NCI-H1694 treated with DMSO at 0.1 percent for 48 hours (cell line): Measurements from ENCODE around the gene RAB40C.

Source experiments
- DNase-seq: peaks from one replicate; lab custom pipeline; 2025; lab: John Stamatoyannopoulos, UW

RAB40C gene

GRCh38 chr16:616733-617586 is 27.1 kb downstream of the RAB40C start:
- no peak for DNase-seq

GRCh38 chr16:617855-618254 is 28.0 kb downstream of the RAB40C start:
- no peak for DNase-seq

- no peak for DNase-seq
Observed at GRCh38 chr16:619476-620100, 29.7 kb downstream of the RAB40C start.

- no peak for DNase-seq
Observed at GRCh38 chr16:620700-621525, 31.0 kb downstream of the RAB40C start.

- no peak for DNase-seq
Observed at GRCh38 chr16:621526-622105, 31.8 kb downstream of the RAB40C start.

GRCh38 chr16:622920-623280 is 33.0 kb downstream of the RAB40C start:
- no peak for DNase-seq

- DNase-seq: no peak
Observed at GRCh38 chr16:624526-625070, 34.7 kb downstream of the RAB40C start.

- DNase-seq: no peak
Observed at GRCh38 chr16:625117-625976, 35.5 kb downstream of the RAB40C start.

GRCh38 chr16:625977-626765 is 36.3 kb downstream of the RAB40C start:
- DNase-seq: no peak

- DNase-seq: no peak
Observed at GRCh38 chr16:626787-627453, 37.1 kb downstream of the RAB40C start.

GRCh38 chr16:627454-628239 is 37.8 kb downstream of the RAB40C start:
- no peak for DNase-seq

- no peak for DNase-seq
Observed at GRCh38 chr16:628321-629061, 38.6 kb downstream of the RAB40C start.

- DNase-seq: no peak
Observed at GRCh38 chr16:629185-629832, 39.4 kb downstream of the RAB40C start.

GRCh38 chr16:629833-630248 is 40.0 kb downstream of the RAB40C start:
- DNase-seq: no peak

- DNase-seq: no peak
Observed at GRCh38 chr16:630249-630814, 40.5 kb downstream of the RAB40C start.

GRCh38 chr16:630815-631405 is 41.0 kb downstream of the RAB40C start, which contains the start of gene WFIKKN1:
WFIKKN1 (plus strand) TSS chr16:630985; CDS start chr16:631254, 269 bp downstream.
- DNase-seq: no peak
